BLaER1 (cell line): Measurements from ENCODE around the gene BTBD18.
"Not testable (repeated sequence)": the region's sequence is repeated elsewhere in the genome, so short reads cannot be mapped to it uniquely, and the experiment has no call there.

Experiments
- H3K27ac ChIP-seq: shearing (Covaris generic); formaldehyde crosslinking; 2 replicates; pipeline ENCODE4 v1.8.1; 2022
- H3K27me3 ChIP-seq: shearing (Covaris generic); formaldehyde crosslinking; 2 replicates; pipeline ENCODE4 v1.8.1; 2022
- H3K36me3 ChIP-seq: shearing (Covaris generic); formaldehyde crosslinking; 2 replicates; pipeline ENCODE4 v1.8.1; 2022
- H3K4me1 ChIP-seq: shearing (Covaris generic); formaldehyde crosslinking; 2 replicates; pipeline ENCODE4 v1.8.1; 2022
- H3K4me2 ChIP-seq: shearing (Covaris generic); formaldehyde crosslinking; 2 replicates; pipeline ENCODE4 v1.8.1; 2022
- H3K4me3 ChIP-seq: shearing (Covaris generic); formaldehyde crosslinking; 2 replicates; pipeline ENCODE4 v1.8.1; 2022
- H3K9ac ChIP-seq: shearing (Covaris generic); formaldehyde crosslinking; 2 replicates; pipeline ENCODE4 v1.8.1; 2022
- H3K9me3 ChIP-seq: shearing (Covaris generic); formaldehyde crosslinking; 2 replicates; pipeline ENCODE4 v1.8.1; 2022
- H4K20me1 ChIP-seq: shearing (Covaris generic); formaldehyde crosslinking; 2 replicates; pipeline ENCODE4 v1.8.1; 2022
- Cebpa-rat ChIP-seq: shearing (Covaris generic); IDR thresholded peaks from 2 replicates; pipeline ENCODE4 v1.8.1; 2022

BTBD18 gene

GRCh38 chr11:57741132-57742086 is 10.2 kb downstream of the BTBD18 start, which contains the start of gene SELENOH:
Gene SELENOH (plus strand): TSS chr11:57741491. CDS start chr11:57741596, 105 bp downstream.
- H3K4me1 ChIP-seq = peaks cover 26% of the 10 kb centered on the region
- peak within 1 kb of the TSS; percentile 98 for H3K9ac ChIP-seq
- H3K4me3 ChIP-seq = peak within 1 kb of the TSS; percentile 91
- peak within 1 kb of the TSS; percentile 99 for H3K27ac ChIP-seq
- H3K36me3 ChIP-seq = peaks cover 82% of the 10 kb centered on the region
- H3K9me3 ChIP-seq = no peaks in the 10 kb centered on the region
- peak within 1 kb of the TSS; percentile 96 for H3K4me2 ChIP-seq
- no peak for TF ChIP-seq Cebpa-rat
- no peaks in the 10 kb centered on the region for H3K27me3 ChIP-seq
- peaks cover 34% of the 10 kb centered on the region for H4K20me1 ChIP-seq

- H3K36me3 ChIP-seq = peaks cover 89% of the 10 kb centered on the region
- H3K4me1 ChIP-seq = peaks cover 12% of the 10 kb centered on the region
- H3K9me3 ChIP-seq = no peaks in the 10 kb centered on the region
- TF ChIP-seq Cebpa-rat = no peak
- no peak overlapping the region for H3K4me3 ChIP-seq
- H3K9ac ChIP-seq = no peak overlapping the region
- no peak overlapping the region for H3K4me2 ChIP-seq
- H3K27me3 ChIP-seq = no peaks in the 10 kb centered on the region
- no peak overlapping the region for H3K27ac ChIP-seq
- peaks cover 58% of the 10 kb centered on the region for H4K20me1 ChIP-seq
Measured at GRCh38 chr11:57735619-57736298, 15.9 kb downstream of the BTBD18 start.

GRCh38 chr11:57732661-57733060 is 19.0 kb downstream of the BTBD18 start:
- peaks cover 89% of the 10 kb centered on the region for H4K20me1 ChIP-seq
- TF ChIP-seq Cebpa-rat = no peak
- no peak overlapping the region for H3K4me3 ChIP-seq

GRCh38 chr11:57729479-57729878 is 22.1 kb downstream of the BTBD18 start:
- TF ChIP-seq Cebpa-rat = no peak
- Histone ChIP-seq H3K4me3 (no peak overlapping the region), H3K27ac (no peak overlapping the region), H3K4me1 (no peaks in the 10 kb centered on the region), H4K20me1 (peaks cover 99% of the 10 kb centered on the region), H3K27me3 (no peaks in the 10 kb centered on the region), H3K36me3 (peaks cover 61% of the 10 kb centered on the region), H3K9ac (no peak overlapping the region), H3K4me2 (no peak overlapping the region), H3K9me3 (no peaks in the 10 kb centered on the region)

More at GRCh38 chr11:57732661-57733060, 19.0 kb downstream of the BTBD18 start:
- H3K9ac ChIP-seq = no peak overlapping the region
- no peaks in the 10 kb centered on the region for H3K4me1 ChIP-seq
- H3K27me3 ChIP-seq = no peaks in the 10 kb centered on the region
- H3K4me2 ChIP-seq = no peak overlapping the region
- H3K36me3 ChIP-seq = peaks cover 78% of the 10 kb centered on the region
- no peak overlapping the region for H3K27ac ChIP-seq
- no peaks in the 10 kb centered on the region for H3K9me3 ChIP-seq

GRCh38 chr11:57728829-57729228 is 22.8 kb downstream of the BTBD18 start:
- H3K9ac ChIP-seq = no peak overlapping the region
- peaks cover 99% of the 10 kb centered on the region for H4K20me1 ChIP-seq
- no peak overlapping the region for H3K27ac ChIP-seq
- H3K27me3 ChIP-seq = no peaks in the 10 kb centered on the region
- no peak overlapping the region for H3K4me2 ChIP-seq
- TF ChIP-seq Cebpa-rat = no peak
- H3K4me1 ChIP-seq = no peaks in the 10 kb centered on the region
- peaks cover 59% of the 10 kb centered on the region for H3K36me3 ChIP-seq
- no peaks in the 10 kb centered on the region for H3K9me3 ChIP-seq
- H3K4me3 ChIP-seq = no peak overlapping the region

- H4K20me1 ChIP-seq = peaks cover 99% of the 10 kb centered on the region
Measured at GRCh38 chr11:57727185-57727584, 24.4 kb downstream of the BTBD18 start.

GRCh38 chr11:57716726-57717125 is 34.9 kb downstream of the BTBD18 start:
- not testable (repeated sequence) for H3K4me3 ChIP-seq, H3K27me3 ChIP-seq, H3K27ac ChIP-seq, H3K4me2 ChIP-seq, H3K9ac ChIP-seq
- Histone ChIP-seq H3K9me3 (peaks cover 13% of the 10 kb centered on the region; the same call in 1 of the 2 replicates), H4K20me1 (peaks cover 56% of the 10 kb centered on the region), H3K4me1 (peaks cover 17% of the 10 kb centered on the region), H3K36me3 (peaks cover 49% of the 10 kb centered on the region)

More at GRCh38 chr11:57727185-57727584, 24.4 kb downstream of the BTBD18 start:
- no peaks in the 10 kb centered on the region for H3K27me3 ChIP-seq
- H3K36me3 ChIP-seq = peaks cover 58% of the 10 kb centered on the region
- no peak overlapping the region for H3K9ac ChIP-seq
- no peak overlapping the region for H3K4me3 ChIP-seq
- H3K4me2 ChIP-seq = no peak overlapping the region
- H3K9me3 ChIP-seq = no peaks in the 10 kb centered on the region
- no peaks in the 10 kb centered on the region for H3K4me1 ChIP-seq
- no peak for TF ChIP-seq Cebpa-rat
- H3K27ac ChIP-seq = no peak overlapping the region

- Histone ChIP-seq H4K20me1 (peaks cover 49% of the 10 kb centered on the region), H3K27me3 (no peaks in the 10 kb centered on the region), H3K9ac (peak overlapping the region; percentile 94; the same call in 1 of the 2 replicates), H3K9me3 (peaks cover 13% of the 10 kb centered on the region; the same call in 1 of the 2 replicates), H3K27ac (no peak overlapping the region), H3K4me2 (peak overlapping the region; percentile 92), H3K4me3 (peak overlapping the region; percentile 90), H3K36me3 (peaks cover 33% of the 10 kb centered on the region), H3K4me1 (peaks cover 31% of the 10 kb centered on the region)
- TF ChIP-seq Cebpa-rat = no peak
Measured at GRCh38 chr11:57713835-57714234, 37.8 kb downstream of the BTBD18 start.

- Histone ChIP-seq H3K27ac (peak within 1 kb of the TSS; percentile 94), H3K4me1 (peaks cover 31% of the 10 kb centered on the region), H3K9me3 (peaks cover 13% of the 10 kb centered on the region; the same call in 1 of the 2 replicates), H3K4me3 (peak within 1 kb of the TSS; percentile 90), H3K4me2 (peak within 1 kb of the TSS; percentile 92), H3K36me3 (peaks cover 26% of the 10 kb centered on the region), H3K27me3 (no peaks in the 10 kb centered on the region), H3K9ac (peak within 1 kb of the TSS; percentile 94), H4K20me1 (peaks cover 44% of the 10 kb centered on the region)
- TF ChIP-seq Cebpa-rat = no peak
Measured at GRCh38 chr11:57712256-57713150, 39.1 kb downstream of the BTBD18 start, which contains the start of gene TMX2. Gene TMX2 (plus strand): TSS chr11:57712593. CDS start chr11:57712619, 26 bp downstream.
